DMS114 treated with DMSO at 0.1 percent for 48 hours (cell line): ENCODE results near the gene FGF21.
A peak's percentile ranks its signal among the peaks of the same experiment; 100 is the strongest.
"Not testable (repeated sequence)": the region's sequence is repeated elsewhere in the genome, so short reads cannot be mapped to it uniquely, and the experiment has no call there.

Experiments
- DNase-seq: peaks from one replicate; lab custom pipeline; 2025; ENCODE audit not compliant: unreplicated experiment; lab: John Stamatoyannopoulos, UW

Gene FGF21

GRCh38 chr19:48755084-48755641 is at the start of gene FGF21:
Gene FGF21 (plus strand): TSS chr19:48755524. CDS start chr19:48756237, 713 bp downstream.
- no peak for DNase-seq

GRCh38 chr19:48708471-48708870 is 46.9 kb upstream of the FGF21 start:
- DNase-seq = no peak

- no peak for DNase-seq
Observed at GRCh38 chr19:48711106-48711662, 44.1 kb upstream of the FGF21 start.

GRCh38 chr19:48713041-48713863 is 42.1 kb upstream of the FGF21 start:
- DNase-seq = no peak

GRCh38 chr19:48713864-48714755 is 41.2 kb upstream of the FGF21 start:
- DNase-seq = peak; percentile 92

GRCh38 chr19:48714759-48715675 is 40.3 kb upstream of the FGF21 start:
- DNase-seq = no peak

GRCh38 chr19:48715681-48716171 is 39.6 kb upstream of the FGF21 start:
- no peak for DNase-seq

- DNase-seq = peak; percentile 43
Observed at GRCh38 chr19:48716562-48717291, 38.6 kb upstream of the FGF21 start.

GRCh38 chr19:48718106-48718505 is 37.2 kb upstream of the FGF21 start:
- not testable (repeated sequence) for DNase-seq

- no peak for DNase-seq
Observed at GRCh38 chr19:48718711-48719231, 36.6 kb upstream of the FGF21 start.

GRCh38 chr19:48719263-48720171 is 35.8 kb upstream of the FGF21 start, which contains the start of gene MAMSTR:
Gene MAMSTR (minus strand): TSS chr19:48719725. CDS start chr19:48719031, 694 bp downstream.
- DNase-seq = no peak

- DNase-seq = no peak
Observed at GRCh38 chr19:48720251-48720612, 35.1 kb upstream of the FGF21 start.

GRCh38 chr19:48720613-48721296 is 34.6 kb upstream of the FGF21 start:
- DNase-seq = peak; percentile 94

- DNase-seq = no peak
Observed at GRCh38 chr19:48722196-48722708, 33.1 kb upstream of the FGF21 start.

GRCh38 chr19:48724796-48725753 is 30.2 kb upstream of the FGF21 start:
- DNase-seq = peak; percentile 52

GRCh38 chr19:48726556-48726955 is 28.8 kb upstream of the FGF21 start:
- no peak for DNase-seq
